Measurements from ENCODE around the gene SVOP. TPM values are rescaled to one million over a fixed set of nuclear protein-coding genes. Genes with fewer than 3 reads are reported as not detected.

Gene SVOP
- total RNA-seq, 2 donors from 2014 or later = not detected

GRCh38 chr12:109065154-109065852 is 44.4 kb upstream of the SVOP start:
- Mint-ChIP-seq H3K9me3 (no peaks in the 10 kb centered on the region), H3K4me1 (peaks cover 13% of the 10 kb centered on the region), H3K36me3 (ENCODE audit: low read depth) (peaks cover 11% of the 10 kb centered on the region), H3K27me3 (ENCODE audit: insufficient read depth) (no peaks in the 10 kb centered on the region), H3K27ac (no peak overlapping the region), H3K4me3 (no peak overlapping the region)
- Histone ChIP-seq H3K9me3 (ENCODE audit: control insufficient read depth, low read length) (peaks cover 5% of the 10 kb centered on the region), H3K9ac (ENCODE audit: extremely low read depth, low read length, poor library complexity, severe bottlenecking) (no peak overlapping the region), H3K27me3 (ENCODE audit: control insufficient read depth, insufficient read depth, low read length, poor library complexity, severe bottlenecking) (no peaks in the 10 kb centered on the region), H3K36me3 (ENCODE audit: control insufficient read depth, insufficient read depth, low read length) (peaks cover 24% of the 10 kb centered on the region), H3K4me1 (ENCODE audit: control insufficient read depth, insufficient read depth, low read length) (no peaks in the 10 kb centered on the region), H3K27ac (ENCODE audit: low read depth, low read length) (no peak overlapping the region), H3K4me3 (ENCODE audit: low read length) (no peak overlapping the region)
- 88 to 94% methylated on average over 3 to 4 of the region's 5 CpGs for WGBS, 2 experiments (ENCODE audit: insufficient coverage in 1 of 2, insufficient read length in 1 of 2)
- TF ChIP-seq, protein P1, sequence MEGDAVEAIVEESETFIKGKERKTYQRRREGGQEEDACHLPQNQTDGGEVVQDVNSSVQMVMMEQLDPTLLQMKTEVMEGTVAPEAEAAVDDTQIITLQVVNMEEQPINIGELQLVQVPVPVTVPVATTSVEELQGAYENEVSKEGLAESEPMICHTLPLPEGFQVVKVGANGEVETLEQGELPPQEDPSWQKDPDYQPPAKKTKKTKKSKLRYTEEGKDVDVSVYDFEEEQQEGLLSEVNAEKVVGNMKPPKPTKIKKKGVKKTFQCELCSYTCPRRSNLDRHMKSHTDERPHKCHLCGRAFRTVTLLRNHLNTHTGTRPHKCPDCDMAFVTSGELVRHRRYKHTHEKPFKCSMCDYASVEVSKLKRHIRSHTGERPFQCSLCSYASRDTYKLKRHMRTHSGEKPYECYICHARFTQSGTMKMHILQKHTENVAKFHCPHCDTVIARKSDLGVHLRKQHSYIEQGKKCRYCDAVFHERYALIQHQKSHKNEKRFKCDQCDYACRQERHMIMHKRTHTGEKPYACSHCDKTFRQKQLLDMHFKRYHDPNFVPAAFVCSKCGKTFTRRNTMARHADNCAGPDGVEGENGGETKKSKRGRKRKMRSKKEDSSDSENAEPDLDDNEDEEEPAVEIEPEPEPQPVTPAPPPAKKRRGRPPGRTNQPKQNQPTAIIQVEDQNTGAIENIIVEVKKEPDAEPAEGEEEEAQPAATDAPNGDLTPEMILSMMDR (conservative IDR thresholded peaks at IDR 0.05) = no peak
- no peak for DNase-seq

- peaks cover 23% of the 10 kb centered on the region for H3K36me3 ChIP-seq (ENCODE audit: control insufficient read depth, insufficient read depth, low read length)
- no peak overlapping the region for H3K27ac ChIP-seq (ENCODE audit: low read depth, low read length)
- no peak overlapping the region for H3K27ac Mint-ChIP-seq
- H3K9me3 Mint-ChIP-seq = no peaks in the 10 kb centered on the region
- peaks cover 1% of the 10 kb centered on the region for H3K4me1 Mint-ChIP-seq
- H3K9ac ChIP-seq (ENCODE audit: extremely low read depth, low read length, poor library complexity, severe bottlenecking) = no peak overlapping the region
- H3K4me3 ChIP-seq (ENCODE audit: low read length) = no peak overlapping the region
- H3K4me1 ChIP-seq (ENCODE audit: control insufficient read depth, insufficient read depth, low read length) = no peaks in the 10 kb centered on the region
- peaks cover 11% of the 10 kb centered on the region for H3K36me3 Mint-ChIP-seq (ENCODE audit: low read depth)
- TF ChIP-seq, protein P1 (conservative IDR thresholded peaks at IDR 0.05) = no peak
- no peaks in the 10 kb centered on the region for H3K27me3 Mint-ChIP-seq (ENCODE audit: insufficient read depth)
- peaks cover 5% of the 10 kb centered on the region for H3K9me3 ChIP-seq (ENCODE audit: control insufficient read depth, low read length)
- no peak overlapping the region for H3K4me3 Mint-ChIP-seq
- 96 to 100% methylated on average over 1 to 3 of the region's 3 CpGs for WGBS, 2 experiments (ENCODE audit: insufficient coverage in 1 of 2, insufficient read length in 1 of 2)
- DNase-seq = no peak
- no peaks in the 10 kb centered on the region for H3K27me3 ChIP-seq (ENCODE audit: control insufficient read depth, insufficient read depth, low read length, poor library complexity, severe bottlenecking)
Measured at GRCh38 chr12:109064143-109064542, 43.3 kb upstream of the SVOP start.

- Histone ChIP-seq H3K9me3 (ENCODE audit: control insufficient read depth, low read length) (peaks cover 5% of the 10 kb centered on the region), H3K4me1 (ENCODE audit: control insufficient read depth, insufficient read depth, low read length) (no peaks in the 10 kb centered on the region), H3K9ac (ENCODE audit: extremely low read depth, low read length, poor library complexity, severe bottlenecking) (no peak overlapping the region), H3K27ac (ENCODE audit: low read depth, low read length) (no peak overlapping the region), H3K4me3 (ENCODE audit: low read length) (no peak overlapping the region), H3K36me3 (ENCODE audit: control insufficient read depth, insufficient read depth, low read length) (peaks cover 17% of the 10 kb centered on the region), H3K27me3 (ENCODE audit: control insufficient read depth, insufficient read depth, low read length, poor library complexity, severe bottlenecking) (no peaks in the 10 kb centered on the region)
- Mint-ChIP-seq H3K27ac (no peak overlapping the region), H3K9me3 (no peaks in the 10 kb centered on the region), H3K4me3 (no peak overlapping the region), H3K4me1 (peaks cover 1% of the 10 kb centered on the region), H3K27me3 (ENCODE audit: insufficient read depth) (no peaks in the 10 kb centered on the region), H3K36me3 (ENCODE audit: low read depth) (peaks cover 16% of the 10 kb centered on the region)
- WGBS, 2 experiments (ENCODE audit: insufficient coverage in 1 of 2, insufficient read length in 1 of 2) = 94% methylated on average over 6 of the region's 6 CpGs
- DNase-seq = no peak
- TF ChIP-seq, protein P1 (conservative IDR thresholded peaks at IDR 0.05) = no peak
Measured at GRCh38 chr12:109058773-109059172, 37.9 kb upstream of the SVOP start.
